Epidermal melanocyte (primary cell): Measurements from ENCODE around the gene OLFM1.

ENCODE experiments used
- DNase-seq: peaks from one replicate; pipeline ENCODE4 v3.0.0; 2011; ENCODE audit warnings: low spot score; ENCODE audit not compliant: insufficient read length

OLFM1 gene

DNA sequence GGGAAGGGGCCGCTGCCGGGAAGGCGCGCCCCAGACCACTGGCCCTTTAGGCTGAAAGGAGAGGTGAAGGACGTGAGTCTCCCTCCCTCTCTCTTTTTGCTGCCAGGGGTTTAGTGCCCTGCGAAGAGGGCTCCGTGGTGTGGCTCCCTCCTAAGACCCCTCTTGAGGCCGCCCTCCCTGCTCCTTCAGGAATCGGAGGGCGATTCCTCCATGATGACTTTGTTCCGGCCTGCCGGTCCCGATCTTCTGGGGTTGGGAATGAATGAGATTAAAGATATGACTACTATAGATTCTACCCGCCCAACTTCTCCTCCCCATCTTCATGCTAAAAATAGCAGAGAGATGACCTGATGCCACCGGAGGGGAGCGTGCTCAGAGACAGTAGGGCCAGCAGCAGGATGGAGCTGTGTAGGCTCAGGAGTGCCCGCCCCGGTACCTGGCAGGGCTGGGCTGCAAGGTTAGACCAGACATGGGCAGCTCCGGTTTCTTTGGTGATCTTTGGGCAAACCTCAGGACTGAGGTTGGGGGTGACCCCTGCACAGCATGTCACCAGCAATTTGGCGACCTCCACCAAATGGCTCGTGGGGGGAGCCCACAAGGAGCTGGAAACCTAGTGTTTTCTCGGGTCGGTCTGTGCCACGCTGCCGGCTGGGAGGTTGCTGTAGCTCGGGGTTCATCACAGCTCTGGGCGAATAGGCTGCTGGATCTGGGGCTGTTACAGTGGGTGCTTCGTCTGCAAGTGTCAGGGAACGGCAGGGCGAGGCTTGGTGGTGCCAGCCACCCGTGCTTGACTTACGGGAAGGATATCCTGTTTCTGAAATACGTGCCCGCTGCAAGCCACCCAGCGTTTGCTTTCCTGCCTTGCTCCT, 1.7 kb downstream of the OLFM1 start:
- no peak for DNase-seq

- no peak for DNase-seq
Observed at GRCh38 chr9:135090081-135090480, 2.6 kb downstream of the OLFM1 start.

GRCh38 chr9:135090547-135090946, 3.1 kb downstream of the OLFM1 start:
- DNase-seq = no peak

DNA sequence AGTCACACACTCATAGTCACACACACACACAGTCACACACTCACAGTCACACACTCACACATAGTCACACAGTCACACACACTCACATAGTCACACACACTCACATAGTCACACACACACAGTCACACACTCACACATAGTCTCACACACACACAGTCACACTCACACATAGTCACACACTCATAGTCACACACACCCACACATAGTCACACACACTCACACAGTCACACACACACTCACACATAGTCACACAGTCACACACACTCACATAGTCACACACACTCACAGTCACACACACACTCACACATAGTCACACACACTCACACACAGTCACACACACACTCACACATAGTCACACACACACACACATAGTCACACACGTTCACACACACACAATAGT, 4.1 kb downstream of the OLFM1 start:
- DNase-seq = no peak

GRCh38 chr9:135093111-135093510, 5.6 kb downstream of the OLFM1 start:
- no peak for DNase-seq

GRCh38 chr9:135093911-135094584, 6.6 kb downstream of the OLFM1 start:
- no peak for DNase-seq

GRCh38 chr9:135095470-135096407, 8.3 kb downstream of the OLFM1 start:
- no peak for DNase-seq

GRCh38 chr9:135096408-135096895, 9.0 kb downstream of the OLFM1 start:
- DNase-seq = no peak

DNA sequence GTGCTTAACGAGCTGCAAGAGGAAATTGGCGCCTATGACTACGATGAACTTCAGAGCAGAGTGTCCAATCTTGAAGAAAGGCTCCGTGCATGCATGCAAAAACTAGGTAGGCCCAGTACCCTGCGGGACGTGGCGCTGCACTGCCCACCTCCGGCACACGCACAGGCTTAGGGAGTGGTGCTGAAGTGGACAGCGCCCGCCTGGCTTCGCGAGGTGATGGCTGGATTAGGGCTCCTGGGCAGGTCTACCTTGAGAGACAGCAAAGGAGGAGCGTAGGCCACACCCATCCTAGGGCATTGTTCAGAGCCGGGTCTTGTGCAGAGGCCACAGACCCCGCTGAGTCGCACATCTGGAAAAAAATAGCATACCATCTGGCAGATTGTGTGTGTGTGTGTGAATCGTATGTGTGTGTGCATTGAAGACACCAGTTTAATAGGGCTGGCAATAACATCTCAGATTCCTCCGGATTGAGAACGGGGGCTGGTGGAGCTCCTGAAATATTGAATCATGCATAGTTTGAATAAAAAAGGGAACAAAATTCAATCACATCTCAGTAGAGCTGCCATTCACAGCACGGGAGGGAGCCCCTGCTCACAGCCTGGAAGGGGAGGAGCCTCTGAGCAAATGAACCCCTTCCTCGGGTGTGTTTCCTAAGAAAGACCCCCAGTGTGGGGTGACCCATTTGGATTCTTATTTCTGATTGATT, 11.1 kb downstream of the OLFM1 start:
- no peak for DNase-seq

- no peak for DNase-seq
Observed at GRCh38 chr9:135099574-135099973, 12.1 kb downstream of the OLFM1 start.

DNA sequence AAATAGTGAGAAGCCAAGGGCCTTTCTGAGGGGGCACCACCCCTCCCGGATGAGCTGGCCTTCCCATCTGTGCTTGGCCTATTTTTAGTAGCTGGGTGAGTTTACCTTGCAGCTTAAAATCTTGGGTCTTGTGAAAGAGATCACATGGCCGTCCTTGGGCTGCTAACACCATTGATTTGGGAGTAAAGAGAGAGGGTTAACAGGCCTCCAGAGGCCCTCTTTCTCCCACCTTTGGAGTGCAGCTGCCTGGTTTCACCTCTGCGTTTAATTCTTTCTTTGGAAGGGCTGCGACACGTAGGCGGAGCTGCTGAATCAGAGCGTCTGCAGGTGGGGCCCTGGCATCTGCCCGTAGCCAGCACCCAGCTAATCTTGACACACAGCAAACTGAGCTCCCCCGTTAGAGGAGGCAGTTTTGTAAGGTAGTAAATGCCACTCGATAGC, 12.8 kb downstream of the OLFM1 start:
- no peak for DNase-seq

DNA sequence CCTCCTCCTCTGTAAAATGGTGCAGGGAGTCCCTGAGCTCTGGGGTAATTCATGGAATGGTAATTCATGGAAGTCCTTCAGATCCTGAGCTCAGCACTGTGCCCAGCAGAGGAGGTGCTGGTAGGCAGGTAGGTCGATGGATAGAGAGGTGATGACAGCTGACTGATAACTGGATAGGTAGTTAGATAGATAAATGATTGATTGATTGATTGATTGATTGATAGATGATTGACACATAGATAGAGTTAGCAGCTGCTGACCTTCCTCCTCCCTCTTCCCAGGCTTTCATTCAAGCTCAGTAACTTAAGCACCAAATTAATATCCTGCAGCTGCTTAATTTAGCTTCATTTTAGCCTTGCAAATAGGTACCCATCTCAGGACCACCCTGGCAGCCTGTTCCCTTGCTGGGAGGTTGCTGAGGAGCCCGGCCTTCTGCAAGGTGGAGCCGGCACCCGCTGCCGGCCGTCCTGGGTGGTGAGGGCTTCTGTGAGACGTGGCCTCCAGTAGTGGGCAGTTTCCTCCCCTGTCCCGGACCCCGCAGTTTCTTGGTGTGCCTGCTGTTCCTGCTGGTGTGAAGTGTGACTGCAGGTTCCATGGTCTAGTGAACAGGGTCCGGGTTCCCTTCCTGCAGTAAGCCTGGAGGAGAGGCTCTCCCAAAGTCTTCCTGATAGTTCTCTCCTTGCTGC, 13.4 kb downstream of the OLFM1 start:
- DNase-seq = no peak

DNA sequence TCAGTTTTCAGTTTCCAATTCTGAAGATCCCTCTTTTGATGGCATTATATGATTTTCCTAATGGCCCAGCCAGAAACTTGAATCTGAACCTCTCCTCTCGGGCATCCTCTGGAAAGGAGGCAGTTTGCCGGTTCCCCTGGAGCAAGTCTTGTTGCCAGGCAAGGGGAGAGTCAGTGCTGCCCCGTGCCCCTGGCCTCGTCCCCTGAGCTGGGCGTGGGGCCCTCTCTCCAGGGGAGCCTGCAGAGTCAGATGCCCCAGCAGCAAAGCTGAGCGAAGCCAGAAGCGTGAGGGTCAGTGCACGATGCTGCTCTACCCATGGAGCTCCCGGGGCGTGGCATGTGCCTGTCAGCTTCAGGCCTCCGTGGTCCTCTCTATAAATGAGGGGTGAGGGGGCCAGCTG, 14.0 kb downstream of the OLFM1 start:
- no peak for DNase-seq

DNA sequence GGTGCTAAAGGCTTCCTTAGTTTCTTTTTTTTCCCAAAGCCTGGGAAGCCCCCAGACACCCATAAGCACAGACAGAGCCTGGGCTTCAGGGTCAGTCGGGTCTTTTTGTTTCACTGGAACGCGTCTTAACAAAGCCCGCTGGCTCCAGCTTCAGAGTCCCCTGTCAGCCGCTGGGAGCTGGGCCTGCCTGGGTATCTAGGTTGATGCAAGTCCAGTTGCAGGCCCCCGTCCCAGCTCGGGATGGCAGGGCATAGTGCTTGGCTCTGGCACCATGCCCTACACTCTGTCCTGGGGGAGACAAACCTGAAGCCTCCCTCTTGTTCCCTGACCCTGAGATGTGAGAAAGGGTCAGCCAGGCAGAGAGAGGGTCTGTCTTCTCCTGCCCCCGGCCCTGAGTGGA, 14.5 kb downstream of the OLFM1 start:
- no peak for DNase-seq

DNA sequence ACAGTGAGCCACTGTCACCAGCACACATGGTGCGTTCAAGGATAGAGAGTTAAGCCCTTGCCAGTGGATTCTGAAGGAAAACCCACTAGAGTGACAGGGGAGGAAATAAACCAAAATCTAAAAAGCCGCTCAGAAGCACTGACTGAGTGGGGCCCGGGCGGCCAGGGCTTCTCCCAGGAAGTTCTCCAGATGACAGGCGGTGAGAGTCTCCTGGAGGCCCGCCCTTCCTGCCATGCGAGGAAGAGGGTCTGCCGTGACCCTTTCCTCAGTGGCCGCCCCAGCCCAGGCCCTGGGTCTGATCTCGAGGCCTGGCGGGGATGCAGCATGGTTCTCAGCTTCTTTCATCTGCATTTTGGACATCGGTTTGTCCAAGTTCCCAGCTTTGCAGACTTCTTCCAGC, 14.9 kb downstream of the OLFM1 start:
- DNase-seq = no peak

DNA sequence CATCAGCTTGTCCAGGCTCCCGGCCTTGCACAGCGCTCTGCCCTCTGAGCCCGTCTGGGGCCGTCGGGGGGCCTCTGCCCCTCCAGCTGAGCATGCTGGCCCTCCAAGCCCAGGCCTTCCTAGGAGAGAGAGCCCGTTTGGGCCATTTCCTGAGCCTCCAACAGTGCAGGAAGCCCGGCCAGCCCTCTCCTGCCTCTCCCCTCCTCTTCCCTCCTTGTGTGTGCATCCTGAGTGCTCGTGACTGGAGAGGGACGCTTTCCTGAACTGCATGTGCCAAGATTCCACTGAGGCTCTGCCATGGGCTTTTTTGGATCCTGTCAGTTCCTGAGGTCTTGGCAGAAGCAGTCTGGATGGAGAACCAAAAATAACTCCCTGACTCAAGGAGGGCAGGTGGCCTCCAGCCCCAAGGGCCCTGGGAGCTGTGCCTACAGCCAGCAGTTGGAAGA, 15.6 kb downstream of the OLFM1 start:
- no peak for DNase-seq

- no peak for DNase-seq
Observed at GRCh38 chr9:135103931-135104639, 16.6 kb downstream of the OLFM1 start.

DNA sequence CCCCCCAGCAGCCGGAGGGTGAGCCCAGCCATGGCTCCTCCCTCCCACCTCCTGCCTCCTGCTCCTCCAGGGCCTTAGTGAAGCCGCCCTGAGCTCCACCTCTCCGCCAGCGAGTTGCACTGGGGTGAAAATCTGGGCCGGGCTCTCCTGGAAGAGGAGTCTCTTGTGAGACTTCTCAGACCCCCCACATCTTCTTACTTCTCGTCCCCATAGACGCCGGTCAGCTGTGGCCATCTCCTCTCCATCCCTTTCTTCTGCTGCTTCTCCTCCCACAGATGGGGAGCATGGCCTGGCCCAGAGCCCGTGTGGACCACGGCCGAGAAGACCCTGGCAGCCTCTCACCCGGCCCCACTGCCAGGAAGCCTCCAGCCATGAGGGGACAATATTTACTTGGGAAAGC, 17.3 kb downstream of the OLFM1 start:
- no peak for DNase-seq

DNA sequence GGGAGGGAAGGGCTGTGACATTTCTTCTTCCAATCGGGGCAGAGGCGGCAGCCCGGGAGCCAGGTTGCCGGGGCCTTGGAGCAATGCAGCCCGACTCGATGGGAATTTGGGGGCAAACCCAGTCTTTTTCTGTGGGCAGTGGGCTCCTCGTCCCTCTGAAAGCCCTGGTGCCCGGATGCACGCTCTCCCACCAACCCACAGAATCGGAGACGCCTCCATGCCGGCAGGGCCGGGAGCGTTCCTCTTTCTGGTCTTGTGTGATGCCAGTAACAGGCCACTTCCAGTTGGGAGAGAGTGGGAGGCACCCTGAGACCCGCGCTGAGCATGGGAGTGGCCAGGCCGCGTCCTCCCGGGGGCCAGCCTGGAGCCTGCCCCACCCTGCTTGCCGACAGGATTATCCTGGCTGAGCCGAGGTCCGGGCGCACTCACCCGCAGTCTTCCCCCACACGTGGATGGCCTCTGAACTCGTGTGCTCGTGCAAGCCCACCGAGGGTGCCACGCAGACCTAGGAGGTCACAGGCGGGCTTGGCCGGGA, 17.8 kb downstream of the OLFM1 start:
- DNase-seq = no peak
